ENCODE data around the gene SMAD3.

Gene SMAD3

GRCh38 chr15:67036775-67037555 is 28.4 kb upstream of the SMAD3 start:
- DNase-seq (ENCODE audit: low read depth) = no peak

- no peak for DNase-seq (ENCODE audit: low read depth)
Measured at GRCh38 chr15:67037694-67038093, 27.7 kb upstream of the SMAD3 start.

- DNase-seq (ENCODE audit: low read depth) = no peak
Measured at GRCh38 chr15:67038736-67039135, 26.7 kb upstream of the SMAD3 start.

GRCh38 chr15:67039384-67040075 is 25.9 kb upstream of the SMAD3 start:
- no peak for DNase-seq (ENCODE audit: low read depth)

GRCh38 chr15:67040277-67040676 is 25.1 kb upstream of the SMAD3 start:
- DNase-seq (ENCODE audit: low read depth) = no peak

GRCh38 chr15:67042551-67043142 is 22.8 kb upstream of the SMAD3 start:
- DNase-seq (ENCODE audit: low read depth) = no peak

- DNase-seq (ENCODE audit: low read depth) = peak; percentile 83
Measured at GRCh38 chr15:67043939-67044771, 21.2 kb upstream of the SMAD3 start.

GRCh38 chr15:67047149-67047661 is 18.2 kb upstream of the SMAD3 start:
- no peak for DNase-seq (ENCODE audit: low read depth)

GRCh38 chr15:67048281-67049279 is 16.8 kb upstream of the SMAD3 start:
- DNase-seq (ENCODE audit: low read depth) = peak; percentile 80

GRCh38 chr15:67049351-67050044 is 15.9 kb upstream of the SMAD3 start:
- DNase-seq (ENCODE audit: low read depth) = peak; percentile 73

- DNase-seq (ENCODE audit: low read depth) = no peak
Measured at GRCh38 chr15:67050062-67050461, 15.3 kb upstream of the SMAD3 start.

- DNase-seq (ENCODE audit: low read depth) = no peak
Measured at GRCh38 chr15:67050522-67051087, 14.8 kb upstream of the SMAD3 start.

GRCh38 chr15:67051088-67052045 is 14.0 kb upstream of the SMAD3 start:
- DNase-seq (ENCODE audit: low read depth) = no peak

GRCh38 chr15:67054676-67055075 is 10.7 kb upstream of the SMAD3 start:
- no peak for DNase-seq (ENCODE audit: low read depth)

- no peak for DNase-seq (ENCODE audit: low read depth)
Measured at GRCh38 chr15:67059127-67059553, 6.3 kb upstream of the SMAD3 start.

GRCh38 chr15:67061811-67062368 is 3.5 kb upstream of the SMAD3 start:
- no peak for DNase-seq (ENCODE audit: low read depth)

- DNase-seq (ENCODE audit: low read depth) = no peak
Measured at GRCh38 chr15:67062369-67062985, 2.9 kb upstream of the SMAD3 start.

Measured in GM04503 (cell line).